Measurements from ENCODE around the gene TMEM132A.
"Not testable (repeated sequence)": the region's sequence is repeated elsewhere in the genome, so short reads cannot be mapped to it uniquely, and the experiment has no call there.

TMEM132A gene

GRCh38 chr11:60905551-60906113 is 18.6 kb upstream of the TMEM132A start:
- no peak for DNase-seq

- DNase-seq: peak; percentile 98
Measured at GRCh38 chr11:60906132-60906972, 17.9 kb upstream of the TMEM132A start, which contains the start of gene PRPF19. TSS of gene PRPF19 (minus strand) at chr11:60906585. CDS start at chr11:60906382, 203 bp downstream.

- DNase-seq: no peak
Measured at GRCh38 chr11:60908803-60909202, 15.5 kb upstream of the TMEM132A start.

- not testable (repeated sequence) for DNase-seq
Measured at GRCh38 chr11:60909680-60910280, 14.5 kb upstream of the TMEM132A start.

GRCh38 chr11:60910281-60910687 is 14.0 kb upstream of the TMEM132A start:
- no peak for DNase-seq

- no peak for DNase-seq
Measured at GRCh38 chr11:60910711-60911380, 13.4 kb upstream of the TMEM132A start.

- no peak for DNase-seq
Measured at GRCh38 chr11:60912223-60912850, 11.9 kb upstream of the TMEM132A start.

GRCh38 chr11:60912851-60913528 is 11.3 kb upstream of the TMEM132A start:
- DNase-seq: no peak

- DNase-seq: peak; percentile 82
Measured at GRCh38 chr11:60913793-60914632, 10.2 kb upstream of the TMEM132A start, which contains the start of gene TMEM109. TSS of gene TMEM109 (plus strand) at chr11:60914158. CDS start at chr11:60919694, 5,536 bp downstream.

- peak; percentile 40 for DNase-seq
Measured at GRCh38 chr11:60914633-60915247, 9.5 kb upstream of the TMEM132A start.

GRCh38 chr11:60915248-60915914 is 8.9 kb upstream of the TMEM132A start:
- peak; percentile 70 for DNase-seq

- no peak for DNase-seq
Measured at GRCh38 chr11:60916669-60917206, 7.5 kb upstream of the TMEM132A start.

- DNase-seq: no peak
Measured at GRCh38 chr11:60917267-60917666, 7.0 kb upstream of the TMEM132A start.

- DNase-seq: no peak
Measured at GRCh38 chr11:60918251-60918938, 5.9 kb upstream of the TMEM132A start.

- no peak for DNase-seq
Measured at GRCh38 chr11:60918939-60919265, 5.4 kb upstream of the TMEM132A start.

- no peak for DNase-seq
Measured at GRCh38 chr11:60919320-60919719, 4.9 kb upstream of the TMEM132A start.

- DNase-seq: no peak
Measured at GRCh38 chr11:60919956-60920355, 4.3 kb upstream of the TMEM132A start.

GRCh38 chr11:60921259-60921658 is 3.0 kb upstream of the TMEM132A start:
- no peak for DNase-seq

GRCh38 chr11:60921777-60922335 is 2.4 kb upstream of the TMEM132A start:
- DNase-seq: no peak
